Measurements from ENCODE around the gene KDM2B.
A peak's percentile ranks its signal among the peaks of the same experiment; 100 is the strongest.

KDM2B gene

GRCh38 chr12:121453629-121454028, 127.2 kb downstream of the KDM2B start:
- DNase-seq, result no peak

- no peak for DNase-seq
Measured at GRCh38 chr12:121452985-121453360, 127.8 kb downstream of the KDM2B start.

DNA sequence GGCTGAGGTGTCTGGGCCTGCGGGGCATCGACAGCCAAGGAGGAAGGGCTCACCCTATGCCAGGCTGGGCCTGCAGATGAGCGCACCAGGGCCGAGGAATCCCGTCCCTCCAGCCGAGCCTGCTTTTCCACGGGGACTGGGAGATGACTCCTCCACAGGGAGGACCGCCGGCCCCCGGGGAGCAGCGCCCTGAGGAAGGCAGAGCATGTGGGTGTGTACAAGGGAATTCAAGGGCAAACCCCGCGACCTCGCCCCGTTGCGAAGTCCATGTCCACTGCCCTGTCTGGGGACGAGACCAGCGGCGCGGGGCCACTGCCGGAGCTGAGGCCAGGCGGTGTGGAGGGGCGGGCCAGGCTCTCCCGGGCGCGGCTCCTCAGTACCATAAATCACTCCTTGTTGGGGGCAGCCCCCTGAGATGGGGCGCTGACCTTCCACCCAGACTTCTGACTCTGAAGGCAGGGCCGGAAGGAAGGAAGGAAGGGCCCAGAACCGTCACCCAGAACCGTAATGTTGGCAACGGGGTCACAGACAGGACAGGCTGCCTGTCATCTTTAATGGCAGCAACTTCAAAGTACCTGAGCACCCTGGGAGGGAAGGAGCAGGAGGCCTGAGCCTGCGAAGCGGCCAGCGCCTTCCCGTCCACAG, 128.4 kb downstream of the KDM2B start:
- DNase-seq, result no peak

DNA sequence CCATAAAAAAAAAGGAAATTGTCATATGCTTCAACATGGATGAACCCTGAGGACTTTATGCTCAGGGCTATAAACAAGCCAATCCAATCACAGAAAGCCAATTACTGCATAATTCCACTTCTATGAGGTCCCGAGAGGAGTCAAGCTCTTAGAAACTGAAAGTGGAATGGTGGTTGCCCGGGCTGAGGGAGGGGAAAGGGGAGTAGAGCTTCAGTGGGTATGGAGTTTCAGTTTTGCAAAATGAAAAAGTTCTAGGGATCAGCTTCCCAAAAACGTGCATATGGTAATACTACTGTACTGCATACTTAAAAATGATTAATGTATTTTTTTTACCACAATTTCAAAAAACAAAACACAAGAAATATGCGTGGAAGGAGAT, 128.9 kb downstream of the KDM2B start:
- no peak for DNase-seq

GRCh38 chr12:121448771-121449315, 132.0 kb downstream of the KDM2B start:
- no peak for DNase-seq

- DNase-seq, result no peak
Measured at GRCh38 chr12:121446750-121447149, 134.1 kb downstream of the KDM2B start.

GRCh38 chr12:121444842-121445202, 136.0 kb downstream of the KDM2B start:
- DNase-seq, result no peak

GRCh38 chr12:121443911-121444841, 136.6 kb downstream of the KDM2B start:
- DNase-seq, result no peak

DNA sequence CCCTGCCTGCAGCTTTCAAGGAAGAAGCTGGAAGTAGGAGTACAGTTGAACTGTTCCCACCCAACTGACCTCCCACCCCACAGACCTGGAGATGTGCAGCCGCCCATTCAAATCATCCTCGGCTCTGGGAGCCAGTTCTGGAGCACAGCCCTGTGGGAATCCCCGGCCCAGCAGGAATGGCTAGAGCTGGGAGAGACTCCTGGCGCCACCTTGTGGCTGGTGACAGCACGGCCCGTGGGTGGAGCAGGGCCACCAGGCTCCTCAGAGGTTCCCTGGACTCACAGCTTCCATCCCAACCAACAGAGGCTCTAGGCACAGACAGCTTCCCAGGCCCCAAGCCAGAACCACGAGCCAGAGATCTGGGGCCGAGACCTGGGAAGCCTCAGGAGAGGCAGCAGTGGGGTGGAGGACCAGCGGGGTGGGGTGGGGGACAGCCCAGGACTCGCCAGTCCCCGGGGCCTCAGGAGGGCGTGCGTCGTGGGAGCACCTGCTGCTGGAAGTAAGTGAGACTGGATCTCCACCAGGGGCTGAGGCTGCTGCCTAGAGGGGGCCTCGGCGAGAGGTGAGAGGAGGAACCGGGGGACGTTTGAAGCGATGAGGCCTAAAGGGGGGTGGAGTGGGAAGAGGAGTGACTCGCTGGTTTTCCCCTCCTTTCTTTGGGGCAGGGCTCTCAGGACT, 137.5 kb downstream of the KDM2B start:
- peak; percentile 53 for DNase-seq

- no peak for DNase-seq
Measured at GRCh38 chr12:121442028-121442948, 138.5 kb downstream of the KDM2B start.

DNA sequence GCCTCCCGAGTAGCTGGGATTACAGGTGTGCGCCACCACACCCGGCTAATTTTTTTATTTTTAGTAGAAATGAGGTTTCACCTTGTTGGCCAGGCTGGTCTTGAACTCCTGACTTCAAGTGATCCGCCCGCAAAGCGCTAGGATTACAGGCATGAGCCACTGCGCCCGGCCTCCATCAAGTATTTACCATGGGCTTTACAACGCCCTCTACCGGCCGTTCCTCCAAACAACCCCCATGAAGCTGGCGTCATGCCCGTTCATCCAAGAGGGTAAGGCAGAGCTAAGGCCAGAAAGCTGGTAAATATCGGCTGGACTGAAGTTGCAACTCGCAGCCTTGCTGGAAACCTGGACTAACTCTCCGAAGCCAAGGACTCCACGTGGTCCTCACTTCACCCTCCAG, 139.3 kb downstream of the KDM2B start:
- DNase-seq, result no peak

- no peak for DNase-seq
Measured at GRCh38 chr12:121440768-121441167, 140.1 kb downstream of the KDM2B start.

DNA sequence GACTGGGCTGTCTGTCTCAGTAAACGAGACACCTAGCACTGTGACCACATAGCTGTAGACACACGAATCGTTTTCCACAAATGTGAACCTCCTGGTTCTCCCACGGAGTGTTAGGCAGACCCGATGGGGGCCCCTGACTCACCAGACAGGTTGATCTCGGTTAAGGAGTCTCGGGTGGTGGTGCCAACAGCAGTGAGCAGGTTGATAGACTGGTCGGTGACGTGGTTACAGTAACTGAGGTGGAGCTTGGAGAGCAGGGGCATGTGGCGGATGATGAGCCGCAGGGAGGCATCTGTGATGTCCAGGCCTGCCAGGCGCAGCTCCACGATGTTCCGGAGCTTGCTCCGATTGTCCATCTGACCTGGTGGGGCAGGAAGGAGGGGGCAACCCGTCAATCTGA, 141.1 kb downstream of the KDM2B start:
- no peak for DNase-seq

GRCh38 chr12:121438905-121439304, 141.9 kb downstream of the KDM2B start:
- no peak for DNase-seq

- no peak for DNase-seq
Measured at GRCh38 chr12:121436706-121437105, 144.1 kb downstream of the KDM2B start.

- DNase-seq, result no peak
Measured at GRCh38 chr12:121432740-121433480, 147.9 kb downstream of the KDM2B start.

DNA sequence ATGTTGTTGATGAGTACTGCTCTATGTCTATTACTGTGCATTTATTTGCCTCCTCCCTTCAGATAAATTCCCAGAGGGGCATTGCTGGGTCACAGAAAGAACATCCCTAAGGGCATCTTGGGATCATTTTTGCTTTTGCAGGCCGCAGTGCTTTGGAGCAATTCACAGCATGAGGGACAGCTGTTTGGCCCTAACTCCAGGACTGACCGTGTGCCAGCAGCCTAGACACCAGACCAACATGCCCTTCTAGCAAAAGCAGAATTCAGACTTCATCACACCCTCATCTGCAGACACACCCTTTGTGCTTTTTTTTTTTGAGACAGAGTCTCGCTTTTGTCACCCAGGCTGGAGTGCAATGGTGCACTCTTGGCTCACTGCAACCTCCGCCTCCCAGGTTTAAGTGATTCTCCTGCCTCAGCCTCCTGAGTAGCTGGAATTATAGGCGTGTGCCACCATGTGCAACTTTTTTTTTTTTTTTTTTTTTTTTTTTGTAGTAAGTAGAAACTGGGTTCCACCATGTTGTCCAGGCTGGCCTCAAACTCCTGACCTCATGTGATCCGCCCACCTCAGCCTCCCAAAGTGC, 149.9 kb downstream of the KDM2B start:
- DNase-seq, result no peak

- DNase-seq, result no peak
Measured at GRCh38 chr12:121428883-121429282, 151.9 kb downstream of the KDM2B start.

GRCh38 chr12:121427556-121428050, 153.2 kb downstream of the KDM2B start:
- DNase-seq, result no peak

DNA sequence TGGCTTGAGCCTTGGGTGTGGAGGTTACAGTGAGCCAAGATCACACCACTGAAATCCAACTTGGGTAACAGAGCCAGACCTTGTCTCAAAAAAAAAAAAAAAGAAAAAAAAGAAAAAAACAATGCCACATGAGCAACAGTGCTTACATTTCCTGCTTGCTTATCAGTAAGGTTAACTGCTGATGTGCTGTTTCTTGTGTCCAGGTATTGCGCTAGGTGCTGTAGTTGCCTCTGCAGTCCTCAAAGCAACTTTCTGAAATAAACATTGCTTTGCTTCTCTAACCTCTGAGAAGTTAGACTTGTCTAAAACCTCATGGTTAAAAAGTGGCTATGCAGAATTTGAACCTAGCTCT, 156.2 kb downstream of the KDM2B start:
- DNase-seq, result no peak

Measured in NCI-H748 treated with DMSO at 0.1 percent for 48 hours (cell line).